Ascending aorta (tissue), 2 donors: Measurements from ENCODE around the gene NKAIN2. TPM values are rescaled to one million over a fixed set of nuclear protein-coding genes. Genes with fewer than 3 reads are reported as not detected.

Experiments
- DNase-seq, 2 donors: peaks; one replicate each; pipeline ENCODE4 v3.0.0-alpha.2; 2019; ENCODE audit warnings: low spot score in 2 of 2
- H3K27ac ChIP-seq, 2 donors: fragments of 200-600 bp; sonication (generic); one replicate each; pipeline ENCODE4 v1.5.1; 2016 to 2017; ENCODE audit warnings: mild to moderate bottlenecking in 1 of 2
- H3K27me3 ChIP-seq: fragments of 200-600 bp; sonication (generic); one replicate; pipeline ENCODE4 v1.5.1; 2017
- H3K36me3 ChIP-seq, 2 donors: fragments of 200-600 bp; sonication (generic); one replicate each; pipeline ENCODE4 v1.5.1; 2016
- H3K4me1 ChIP-seq, 2 donors: fragments of 200-600 bp; sonication (generic); one replicate each; pipeline ENCODE4 v1.5.1; 2016 to 2017; ENCODE audit warnings: mild to moderate bottlenecking in 1 of 2
- H3K4me3 ChIP-seq, 2 donors: fragments of 200-600 bp; sonication (generic); one replicate each; pipeline ENCODE4 v1.5.1; 2016 to 2017; ENCODE audit warnings: mild to moderate bottlenecking in 1 of 2
- H3K9me3 ChIP-seq, 2 donors: fragments of 200-600 bp; sonication (generic); one replicate each; pipeline ENCODE4 v1.5.1; 2016
- intact Hi-C: fragments of 100-400 bp; cut with DNase I; formaldehyde crosslinking; loops from one replicate; pipeline ENCODE4 v1.15.1; 2023
- total RNA-seq: library from RNA; depleted of rRNA; stranded (reverse); fragments of >200 nt; gene quantifications from one replicate; pipeline ENCODE4 v1.1.0, GENCODE V29; 2016
- TF ChIP-seq, protein P1 (sequence below), 3 experiments: fragments of 200-600 bp in 2 of 3; fragments of 450-650 bp in 1 of 3; sonication (generic) in 2 of 3; IDR thresholded peaks; one replicate each; pipeline ENCODE4 v1.5.1; 2016 to 2019; ENCODE audit warnings: antibody characterized with exemption in 3 of 3, mild to moderate bottlenecking in 1 of 3, moderate library complexity in 1 of 3

NKAIN2 gene
- total RNA-seq, 1 donor from 2014 or later, result 0.11 TPM

DNA sequence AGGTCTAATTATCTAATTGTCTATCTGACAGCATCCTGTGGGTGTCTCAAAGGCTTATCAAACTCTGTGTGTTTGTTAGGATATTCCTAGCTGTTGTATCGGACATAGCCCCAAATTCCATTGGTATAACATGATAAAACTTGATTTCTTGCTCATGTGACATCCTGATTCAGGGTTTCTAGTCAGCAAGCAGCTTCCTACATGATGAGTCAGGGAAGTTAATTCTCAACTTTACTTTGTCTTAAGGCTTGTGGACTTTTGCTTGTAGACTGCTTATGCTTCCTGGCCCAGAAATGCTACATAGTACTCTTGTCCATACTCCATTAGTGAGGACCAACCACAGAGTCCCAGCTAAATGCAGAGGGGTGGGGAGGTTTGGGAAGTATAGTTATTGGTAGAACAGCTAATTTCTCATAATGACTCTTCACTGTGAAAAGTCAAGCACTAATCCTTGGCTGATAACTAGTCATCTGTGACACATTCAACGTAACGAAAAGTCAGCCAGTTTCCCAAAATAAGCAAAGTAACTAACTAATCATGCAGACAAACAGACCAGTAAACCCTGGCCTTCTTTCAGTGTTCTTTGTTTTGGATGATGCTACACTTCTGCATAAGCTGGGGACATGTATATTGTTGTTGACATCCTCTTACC, 25.8 kb downstream of the NKAIN2 start:
- TF ChIP-seq, protein P1, sequence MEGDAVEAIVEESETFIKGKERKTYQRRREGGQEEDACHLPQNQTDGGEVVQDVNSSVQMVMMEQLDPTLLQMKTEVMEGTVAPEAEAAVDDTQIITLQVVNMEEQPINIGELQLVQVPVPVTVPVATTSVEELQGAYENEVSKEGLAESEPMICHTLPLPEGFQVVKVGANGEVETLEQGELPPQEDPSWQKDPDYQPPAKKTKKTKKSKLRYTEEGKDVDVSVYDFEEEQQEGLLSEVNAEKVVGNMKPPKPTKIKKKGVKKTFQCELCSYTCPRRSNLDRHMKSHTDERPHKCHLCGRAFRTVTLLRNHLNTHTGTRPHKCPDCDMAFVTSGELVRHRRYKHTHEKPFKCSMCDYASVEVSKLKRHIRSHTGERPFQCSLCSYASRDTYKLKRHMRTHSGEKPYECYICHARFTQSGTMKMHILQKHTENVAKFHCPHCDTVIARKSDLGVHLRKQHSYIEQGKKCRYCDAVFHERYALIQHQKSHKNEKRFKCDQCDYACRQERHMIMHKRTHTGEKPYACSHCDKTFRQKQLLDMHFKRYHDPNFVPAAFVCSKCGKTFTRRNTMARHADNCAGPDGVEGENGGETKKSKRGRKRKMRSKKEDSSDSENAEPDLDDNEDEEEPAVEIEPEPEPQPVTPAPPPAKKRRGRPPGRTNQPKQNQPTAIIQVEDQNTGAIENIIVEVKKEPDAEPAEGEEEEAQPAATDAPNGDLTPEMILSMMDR (IDR thresholded peaks at IDR 0.05), result no peak

DNA sequence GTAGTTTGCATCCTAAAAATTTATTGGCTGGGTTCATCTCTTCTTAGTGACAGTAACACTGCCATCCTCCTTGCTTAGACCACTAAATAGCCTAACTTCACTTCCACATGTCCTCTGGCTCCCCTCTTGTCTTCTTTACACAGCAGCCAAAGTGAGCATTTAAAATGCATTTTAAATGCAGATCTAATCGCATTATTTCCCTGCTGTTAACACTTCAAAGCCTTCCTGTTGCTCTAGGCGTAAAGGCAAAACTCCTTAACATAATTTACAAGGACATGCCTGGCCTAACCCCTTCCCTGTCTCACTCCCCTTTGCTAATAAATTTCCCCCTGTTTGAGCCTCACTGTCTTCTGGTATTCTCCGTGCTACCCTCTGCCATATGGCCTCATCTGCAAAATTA, 26.5 kb downstream of the NKAIN2 start:
- intact Hi-C loops, result no loop called here
- no peak for DNase-seq
- Histone ChIP-seq H3K9me3 (no peaks in the 10 kb centered on the region), H3K27ac (no peak overlapping the region), H3K27me3 (no peaks in the 10 kb centered on the region), H3K4me1 (no peaks in the 10 kb centered on the region), H3K36me3 (no peaks in the 10 kb centered on the region), H3K4me3 (no peak overlapping the region)
- TF ChIP-seq, protein P1 (IDR thresholded peaks at IDR 0.05), result no peak

More for the DNA sequence above, 25.8 kb downstream of the NKAIN2 start:
- DNase-seq, result no peak
- Histone ChIP-seq H3K36me3 (no peaks in the 10 kb centered on the region), H3K9me3 (no peaks in the 10 kb centered on the region), H3K4me3 (no peak overlapping the region), H3K27me3 (no peaks in the 10 kb centered on the region), H3K27ac (no peak overlapping the region), H3K4me1 (no peaks in the 10 kb centered on the region)
- intact Hi-C loops, result no loop called here

GRCh38 chr6:123838505-123839234, 35.0 kb downstream of the NKAIN2 start:
- DNase-seq, result no peak
- Histone ChIP-seq H3K27me3 (no peaks in the 10 kb centered on the region), H3K4me3 (no peak overlapping the region), H3K4me1 (no peaks in the 10 kb centered on the region), H3K36me3 (no peaks in the 10 kb centered on the region), H3K9me3 (no peaks in the 10 kb centered on the region), H3K27ac (no peak overlapping the region)
- TF ChIP-seq, protein P1 (IDR thresholded peaks at IDR 0.05), result no peak
- intact Hi-C loops, result no loop called here

- DNase-seq, result no peak
- H3K27ac ChIP-seq, result no peak overlapping the region
- H3K9me3 ChIP-seq, result no peaks in the 10 kb centered on the region
- TF ChIP-seq, protein P1 (IDR thresholded peaks at IDR 0.05), result no peak
- H3K4me3 ChIP-seq, result no peak overlapping the region
- H3K4me1 ChIP-seq, result no peaks in the 10 kb centered on the region
- H3K27me3 ChIP-seq, result no peaks in the 10 kb centered on the region
- no peaks in the 10 kb centered on the region for H3K36me3 ChIP-seq
- intact Hi-C loops, result no loop called here
These were observed 37.6 kb downstream of the NKAIN2 start for GRCh38 chr6:123841067-123841896.

- H3K27ac ChIP-seq, result no peak overlapping the region
- TF ChIP-seq, protein P1 (IDR thresholded peaks at IDR 0.05), result no peak
These were observed 40.3 kb downstream of the NKAIN2 start for GRCh38 chr6:123844011-123844410.

More at GRCh38 chr6:123844011-123844410, 40.3 kb downstream of the NKAIN2 start:
- Histone ChIP-seq H3K36me3 (no peaks in the 10 kb centered on the region), H3K4me1 (no peaks in the 10 kb centered on the region), H3K9me3 (no peaks in the 10 kb centered on the region), H3K4me3 (no peak overlapping the region), H3K27me3 (no peaks in the 10 kb centered on the region)
- intact Hi-C loops, result no loop called here
- DNase-seq, result no peak
